A549 treated with dexamethasone at 1 μM for 4 hours (cell line): ENCODE data around the gene ATP13A1. TPM values are rescaled to one million over a fixed set of nuclear protein-coding genes. Genes with fewer than 3 reads are reported as not detected.

Experiments
- total RNA-seq: library from RNA; stranded (reverse); fragments of 200-300 nt; extraction: Qiagen RNA extraction; gene quantifications from 5 replicates; pipeline ENCODE4 v1.2.3, GENCODE V29; 2022

ATP13A1 gene
- total RNA-seq: 19.2 to 37.1 TPM (median 36.1 TPM) in 5 replicates

GRCh38 chr19:19663256-19664120 is at the start of gene ATP13A1:
Gene ATP13A1 (minus strand): TSS chr19:19663676. CDS start chr19:19663666, 10 bp downstream.

GRCh38 chr19:19668230-19669012 is 4.9 kb upstream of the ATP13A1 start, which contains the start of gene ZNF101:
Gene ZNF101 (plus strand): TSS chr19:19668839. CDS start chr19:19668964, 125 bp downstream.

GRCh38 chr19:19643158-19644053 is 20.1 kb downstream of the ATP13A1 start, which contains the start of gene GMIP:
Gene GMIP (minus strand): TSS chr19:19643657. CDS start chr19:19643529, 128 bp downstream.

GRCh38 chr19:19627621-19628500 is 35.6 kb downstream of the ATP13A1 start, which contains the start of gene LPAR2:
Gene LPAR2 (minus strand): TSS chr19:19628220. CDS start chr19:19627275, 945 bp downstream.

GRCh38 chr19:19618219-19619051 is 45.0 kb downstream of the ATP13A1 start, which contains the start of gene PBX4:
Gene PBX4 (minus strand): TSS chr19:19618687. CDS start chr19:19618629, 58 bp downstream.

Other genes with a start within 250 kb of the ATP13A1 start
- 1.0 to 2.1 TPM (median 1.6 TPM) in 5 replicates for gene TSSK6, start 148.1 kb downstream of the ATP13A1 start, total RNA-seq
- 131 to 208 TPM (median 148 TPM) in 5 replicates for gene NDUFA13, start 147.5 kb downstream of the ATP13A1 start, total RNA-seq
- gene YJEFN3, start 134.8 kb downstream of the ATP13A1 start, total RNA-seq: 0.94 to 4.2 TPM (median 3.4 TPM) in 5 replicates
- 0.11 to 0.31 TPM (median 0.18 TPM) in 5 replicates for gene CILP2, start 125.4 kb downstream of the ATP13A1 start, total RNA-seq
- 1.3 to 2.6 TPM (median 2.1 TPM) in 5 replicates for gene PBX4, start 45.0 kb downstream of the ATP13A1 start, total RNA-seq
- gene LPAR2, start 35.5 kb downstream of the ATP13A1 start, total RNA-seq: 3.4 to 5.9 TPM (median 5.7 TPM) in 5 replicates
- 4.6 to 6.2 TPM (median 5.2 TPM) in 5 replicates for gene GMIP, start 20.0 kb downstream of the ATP13A1 start, total RNA-seq
- 4.6 to 5.6 TPM (median 5.1 TPM) in 5 replicates for gene ZNF101, start 5.2 kb upstream of the ATP13A1 start, total RNA-seq
- 2.0 to 2.5 TPM (median 2.1 TPM) in 5 replicates for gene ZNF14, start 69.4 kb upstream of the ATP13A1 start, total RNA-seq
- 0.12 to 0.27 TPM (median 0.21 TPM) in 5 replicates for gene ZNF506, start 158.1 kb upstream of the ATP13A1 start, total RNA-seq
- gene ZNF253, start 202.2 kb upstream of the ATP13A1 start, total RNA-seq: not detected in 5 replicates
- not detected in 5 replicates for gene ZNF93, start 237.3 kb upstream of the ATP13A1 start, total RNA-seq